Osteoblast (primary cell): Measurements from ENCODE around the gene A1BG. TPM values are rescaled to one million over a fixed set of nuclear protein-coding genes. Genes with fewer than 3 reads are reported as not detected.
A peak's percentile ranks its signal among the peaks of the same experiment; 100 is the strongest.

ENCODE experiments used
- DNase-seq: peaks from one replicate; pipeline ENCODE4 v3.0.0; 2011; ENCODE audit warnings: low spot score, mixed read lengths; ENCODE audit not compliant: insufficient read length; ENCODE audit errors: missing footprints
- H2AFZ ChIP-seq: 2 replicates; pipeline ENCODE4 v1.6.0; 2011; ENCODE audit warnings: mild to moderate bottlenecking, low read length
- H3K27ac ChIP-seq: 2 replicates; pipeline ENCODE4 v1.5.1; 2011; ENCODE audit warnings: mild to moderate bottlenecking, low read depth, low read length, moderate library complexity
- H3K27me3 ChIP-seq: 2 replicates; pipeline ENCODE4 v1.6.0; 2012; ENCODE audit warnings: mild to moderate bottlenecking, control low read depth, inconsistent platforms, low read length, moderate library complexity; ENCODE audit not compliant: insufficient read depth
- H3K36me3 ChIP-seq: 2 replicates; pipeline ENCODE4 v1.5.1; 2011; ENCODE audit warnings: mild to moderate bottlenecking, low read length, control low read depth, moderate library complexity; ENCODE audit not compliant: insufficient read depth
- H3K4me1 ChIP-seq: 2 replicates; pipeline ENCODE4 v1.5.1; 2011; ENCODE audit warnings: mild to moderate bottlenecking, low read length, control low read depth, moderate library complexity; ENCODE audit not compliant: insufficient read depth
- H3K4me2 ChIP-seq: 2 replicates; pipeline ENCODE4 v1.6.0; 2011; ENCODE audit warnings: mild to moderate bottlenecking, low read length; ENCODE audit not compliant: insufficient read depth
- H3K4me3 ChIP-seq: fragments of 200-600 bp; sonication (generic); 3 replicates; pipeline ENCODE4 v1.5.1; 2012; ENCODE audit warnings: mild to moderate bottlenecking, low read length, inconsistent platforms; ENCODE audit not compliant: insufficient read depth
- H3K79me2 ChIP-seq: 2 replicates; pipeline ENCODE4 v1.6.0; 2012; ENCODE audit warnings: mild to moderate bottlenecking, low read length, control low read depth, inconsistent platforms; ENCODE audit not compliant: insufficient read depth
- H3K9me3 ChIP-seq: 2 replicates; pipeline ENCODE4 v1.5.1; 2011; ENCODE audit warnings: low read depth, low read length, control low read depth
- H4K20me1 ChIP-seq: 2 replicates; pipeline ENCODE4 v1.6.0; 2012; ENCODE audit warnings: mild to moderate bottlenecking, low read length, control low read depth; ENCODE audit not compliant: insufficient read depth
- CTCF ChIP-seq: IDR thresholded peaks from 2 replicates; pipeline ENCODE4 v1.5.1; 2011; ENCODE audit warnings: mild to moderate bottlenecking, low read depth, low read length, moderate library complexity; ENCODE audit errors: extremely low read depth
- total RNA-seq: library from RNA; depleted of rRNA; stranded (reverse); fragments of >200 nt; gene quantifications from 2 replicates; pipeline ENCODE4 v1.2.3, GENCODE V29; 2012

A1BG gene
- total RNA-seq, 1 donor: 1.1 TPM

DNA sequence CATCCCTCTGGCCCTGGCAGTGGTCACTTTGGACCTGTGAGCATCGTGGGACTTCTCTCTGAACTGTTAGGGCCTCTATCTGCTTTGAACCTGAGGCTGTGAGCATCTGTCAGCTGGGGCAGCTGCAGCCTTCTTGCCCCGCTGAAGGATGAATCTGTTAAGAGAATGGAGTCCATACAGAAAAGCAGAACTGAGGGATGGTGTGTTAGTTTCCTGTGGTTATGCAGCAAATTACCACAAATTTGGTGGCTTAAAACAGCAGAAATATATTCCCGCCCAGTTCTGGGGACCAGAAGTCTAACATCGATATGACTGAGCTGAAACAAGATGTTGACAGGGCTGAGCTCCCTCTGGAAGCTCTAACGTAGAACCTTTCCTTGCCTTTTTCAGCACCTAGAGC lies 10.9 kb upstream of the A1BG start:
- H4K20me1 ChIP-seq: no peaks in the 10 kb centered on the region
- H3K4me2 ChIP-seq: no peak overlapping the region
- no peak overlapping the region for H3K4me3 ChIP-seq
- peak; percentile 41 for DNase-seq
- TF ChIP-seq CTCF: no peak
- no peak overlapping the region for H3K27ac ChIP-seq
- H3K36me3 ChIP-seq: no peaks in the 10 kb centered on the region
- no peaks in the 10 kb centered on the region for H3K27me3 ChIP-seq
- no peak overlapping the region for H2AFZ ChIP-seq
- H3K79me2 ChIP-seq: no peaks in the 10 kb centered on the region
- H3K4me1 ChIP-seq: peaks cover 8% of the 10 kb centered on the region
- H3K9me3 ChIP-seq: no peaks in the 10 kb centered on the region

DNA sequence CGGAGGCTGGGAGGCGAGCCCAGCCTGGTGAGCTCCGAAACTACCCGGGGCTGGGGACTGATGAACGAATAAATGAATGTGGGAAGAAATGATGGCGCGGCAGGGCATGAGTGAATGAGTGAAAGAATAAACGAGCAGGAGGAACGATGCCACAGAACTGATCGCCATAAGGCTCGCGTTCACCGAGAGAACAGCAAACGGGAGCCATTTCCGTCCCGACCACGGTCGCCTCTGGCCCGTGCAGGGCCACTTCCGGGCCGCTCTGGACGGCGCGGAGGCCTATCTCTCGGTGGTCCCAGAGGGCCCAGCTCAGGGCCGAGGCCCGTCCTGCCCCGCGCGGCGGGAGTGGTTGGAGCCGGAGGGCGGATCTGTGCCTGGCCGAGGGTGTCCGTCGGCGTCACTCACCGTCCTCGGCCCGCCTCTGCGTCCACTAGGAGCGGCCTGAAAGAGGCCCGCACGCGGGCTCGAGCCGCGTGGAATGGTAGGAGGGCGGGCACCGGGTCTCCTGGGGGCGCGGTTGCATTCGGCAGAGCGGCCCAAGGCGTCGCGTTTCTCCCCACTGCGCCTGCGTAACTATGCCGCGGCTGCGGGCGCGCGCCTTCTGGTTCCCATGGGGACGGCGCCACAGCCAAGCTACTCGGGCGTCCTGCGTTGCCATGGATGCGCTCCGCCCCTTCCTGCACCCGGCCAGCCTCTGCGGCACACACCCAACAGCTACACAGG lies 9.1 kb upstream of the A1BG start, which contains the start of gene ZNF497:
ZNF497 (minus strand) TSS at position 480 of the 723 bp plus-strand sequence. CDS start 5,116 bp downstream, outside the sequence.
- H4K20me1 ChIP-seq: no peaks in the 10 kb centered on the region
- DNase-seq: peak; percentile 100
- no peaks in the 10 kb centered on the region for H3K79me2 ChIP-seq
- H3K27me3 ChIP-seq: peaks cover 6% of the 10 kb centered on the region
- peak within 1 kb of the TSS; percentile 97 for H3K4me2 ChIP-seq
- H3K27ac ChIP-seq: peak within 1 kb of the TSS; percentile 96
- H3K4me1 ChIP-seq: peaks cover 8% of the 10 kb centered on the region
- peak within 1 kb of the TSS; percentile 98 for H2AFZ ChIP-seq
- H3K9me3 ChIP-seq: no peaks in the 10 kb centered on the region
- no peak for TF ChIP-seq CTCF
- peak within 1 kb of the TSS; percentile 90 for H3K4me3 ChIP-seq
- no peaks in the 10 kb centered on the region for H3K36me3 ChIP-seq

DNA sequence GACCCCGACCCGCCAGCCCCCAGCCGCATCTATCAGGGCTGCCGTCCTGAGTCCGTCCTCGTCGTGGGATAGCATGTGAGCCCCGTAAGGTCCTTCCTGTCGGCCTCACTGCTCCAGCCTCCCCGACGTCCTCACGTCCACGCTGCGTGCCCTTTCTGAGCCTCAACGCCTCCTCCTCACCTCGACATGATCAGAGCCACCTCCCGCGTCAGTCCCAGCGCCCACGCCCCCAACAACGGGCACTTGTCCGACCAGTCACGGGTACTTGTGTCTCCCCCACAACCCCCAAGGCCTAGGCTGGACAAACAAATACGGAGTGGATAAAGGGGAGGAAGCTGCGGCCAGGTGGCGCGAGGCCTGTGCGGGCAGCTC lies 8.6 kb upstream of the A1BG start:
- peaks cover 8% of the 10 kb centered on the region for H3K4me1 ChIP-seq
- peak; percentile 97 for DNase-seq

More for the DNA sequence above, 8.6 kb upstream of the A1BG start:
- Histone ChIP-seq H2AFZ (peak overlapping the region; percentile 98), H3K4me3 (peak overlapping the region; percentile 90), H3K9me3 (no peaks in the 10 kb centered on the region), H3K4me2 (peak overlapping the region; percentile 97), H3K36me3 (no peaks in the 10 kb centered on the region), H3K27me3 (peaks cover 10% of the 10 kb centered on the region), H4K20me1 (no peaks in the 10 kb centered on the region), H3K79me2 (no peaks in the 10 kb centered on the region), H3K27ac (peak overlapping the region; percentile 96)
- TF ChIP-seq CTCF: no peak
